Activated CD8-positive, alpha-beta memory T cell treated with anti-CD3 and anti-CD28 coated beads, Interleukin-2, amount 50 U/mL, for 1 hour (primary cell): ENCODE results near the gene CAPZB.

Source experiments
- DNase-seq: peaks from one replicate; pipeline ENCODE4 v3.0.0-alpha.2; 2020; ENCODE audit errors: extremely low read depth

Gene CAPZB

DNA sequence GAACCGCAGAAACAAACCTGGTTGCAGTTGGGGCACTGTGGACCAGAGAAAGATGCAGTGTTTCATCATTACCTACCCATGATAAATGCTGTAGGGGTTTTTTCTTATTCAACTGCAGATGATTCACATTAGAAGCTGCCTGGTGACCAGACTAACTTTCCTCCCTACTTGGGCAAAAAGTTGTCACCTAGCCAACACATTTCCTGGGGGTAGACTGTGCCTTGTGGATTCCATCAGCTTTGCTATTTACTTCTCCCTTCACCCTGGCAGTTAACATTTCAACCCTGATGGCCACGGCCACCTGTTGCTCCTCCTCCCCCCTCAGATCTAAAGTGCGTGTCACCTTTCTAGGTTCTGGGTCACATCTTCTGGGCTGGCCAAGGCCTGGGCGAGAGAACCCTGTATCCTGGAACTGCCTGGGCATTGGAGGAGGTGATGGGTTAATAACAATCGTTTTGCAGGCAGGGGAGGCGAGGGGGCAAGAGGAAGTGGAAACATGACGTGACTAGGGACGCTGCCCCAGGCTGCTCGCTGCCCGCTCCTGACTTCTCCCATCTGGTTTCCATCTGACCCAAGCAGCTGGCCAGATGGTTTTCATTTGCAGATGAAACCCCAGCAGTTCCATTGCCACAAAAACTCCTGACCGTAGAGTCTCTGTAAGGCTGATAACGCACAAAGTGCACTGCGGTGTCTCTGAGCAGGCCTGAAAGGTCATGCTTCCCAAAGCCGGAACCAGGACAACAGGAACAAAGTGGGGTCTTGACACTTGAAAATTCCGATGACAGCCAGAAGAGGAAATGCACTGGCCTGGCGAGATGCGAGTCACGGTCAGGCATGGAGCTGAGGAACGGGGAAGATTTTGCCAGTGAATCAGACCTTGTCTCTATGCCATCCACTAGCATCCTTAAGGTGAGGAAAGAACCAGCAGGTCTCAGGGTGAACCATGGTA lies 36.6 kb downstream of the CAPZB start:
- no peak for DNase-seq

DNA sequence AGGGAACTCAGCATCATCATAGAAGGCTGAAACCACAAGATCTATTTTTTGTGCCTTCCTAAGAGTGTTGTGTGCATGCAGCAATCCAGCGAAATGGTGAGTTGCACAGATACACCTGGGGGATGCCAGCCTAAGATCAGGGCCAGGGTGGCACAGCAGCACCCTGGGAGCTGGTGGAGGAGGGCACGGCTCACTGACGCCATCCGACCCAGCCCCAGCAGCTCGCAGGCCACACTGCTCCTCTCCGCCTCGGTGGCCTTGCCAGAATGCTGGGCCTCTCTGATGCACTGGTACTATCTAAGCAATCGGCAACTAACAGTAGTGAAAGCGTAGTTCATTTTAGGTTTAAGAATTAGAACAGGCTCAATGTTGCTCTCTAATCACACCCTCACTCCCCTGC lies 37.8 kb downstream of the CAPZB start:
- DNase-seq = no peak

DNA sequence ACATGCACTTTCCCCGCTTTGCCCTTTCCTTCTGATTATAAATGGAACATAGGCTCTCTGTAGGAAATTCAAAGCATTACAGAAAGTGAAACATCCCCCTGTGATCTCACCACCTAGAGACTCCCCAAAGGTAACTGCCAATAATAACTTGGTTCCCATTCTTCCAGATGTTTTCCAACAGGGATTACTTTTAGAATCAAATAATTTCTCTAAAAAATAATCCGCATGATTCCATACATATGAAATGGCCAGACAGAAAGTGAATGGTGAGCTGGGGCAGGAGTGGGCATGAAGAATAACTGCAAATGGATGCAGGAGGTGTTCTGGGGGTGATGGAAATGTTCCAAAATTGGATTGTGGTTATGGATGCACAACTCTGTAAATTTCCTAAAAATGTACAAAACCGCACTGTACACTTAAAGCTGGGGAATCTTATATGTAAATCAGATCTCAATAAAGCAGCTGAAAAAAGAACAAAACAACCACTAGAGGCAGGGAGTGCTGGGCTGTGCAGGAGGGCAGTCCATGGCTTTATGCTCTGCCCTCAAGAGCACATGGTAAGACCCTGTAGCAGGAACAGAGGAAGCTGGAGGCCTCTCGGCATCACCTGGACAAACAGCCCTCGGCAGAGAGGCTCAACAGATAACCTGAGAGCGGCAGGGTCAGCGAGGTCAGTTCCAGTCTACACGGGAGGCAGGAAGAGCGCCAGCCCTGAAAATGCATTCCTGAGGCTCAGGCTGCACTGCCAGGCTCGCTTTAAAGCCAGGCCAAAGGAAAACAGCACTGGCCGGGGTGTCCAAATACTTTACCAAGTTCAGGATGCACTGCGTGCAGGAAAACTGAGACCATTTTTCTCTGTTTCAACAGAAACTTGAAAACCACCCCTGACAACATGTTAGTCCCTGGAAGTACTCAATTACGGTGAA lies 39.7 kb downstream of the CAPZB start:
- DNase-seq = no peak

DNA sequence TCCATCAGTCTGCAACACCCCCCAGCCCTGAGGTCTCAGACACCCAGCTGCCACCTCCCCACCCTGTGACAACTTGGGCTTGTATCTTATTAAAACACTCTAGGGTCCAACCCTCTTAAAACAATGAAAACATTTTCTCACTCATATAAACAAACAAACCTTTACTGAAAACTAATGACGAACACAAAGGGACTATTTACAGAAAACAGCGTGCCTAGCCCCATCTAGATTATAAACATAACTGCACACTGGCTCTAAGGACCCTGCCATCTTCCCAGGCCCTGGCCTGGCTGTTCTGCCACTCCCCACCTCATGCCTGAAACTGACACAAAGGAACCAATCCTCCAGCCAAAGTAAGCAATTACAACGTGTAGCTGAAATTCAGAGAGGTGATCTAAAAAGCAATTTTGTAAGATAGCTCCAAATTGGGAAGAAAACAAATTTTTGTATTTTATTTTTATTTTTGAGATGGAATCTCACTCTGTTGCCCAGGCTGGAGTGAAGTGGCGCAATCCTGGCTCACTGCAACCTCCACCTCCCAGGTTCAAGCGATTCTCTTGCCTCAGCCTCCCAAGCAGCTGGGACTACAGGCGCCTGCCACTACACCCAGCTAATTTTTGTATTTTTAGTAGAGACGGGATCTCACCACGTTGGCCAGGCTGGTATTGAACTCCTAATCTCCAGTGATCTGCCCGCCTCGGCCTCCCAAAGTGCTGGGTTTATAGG lies 40.9 kb downstream of the CAPZB start:
- DNase-seq = no peak

DNA sequence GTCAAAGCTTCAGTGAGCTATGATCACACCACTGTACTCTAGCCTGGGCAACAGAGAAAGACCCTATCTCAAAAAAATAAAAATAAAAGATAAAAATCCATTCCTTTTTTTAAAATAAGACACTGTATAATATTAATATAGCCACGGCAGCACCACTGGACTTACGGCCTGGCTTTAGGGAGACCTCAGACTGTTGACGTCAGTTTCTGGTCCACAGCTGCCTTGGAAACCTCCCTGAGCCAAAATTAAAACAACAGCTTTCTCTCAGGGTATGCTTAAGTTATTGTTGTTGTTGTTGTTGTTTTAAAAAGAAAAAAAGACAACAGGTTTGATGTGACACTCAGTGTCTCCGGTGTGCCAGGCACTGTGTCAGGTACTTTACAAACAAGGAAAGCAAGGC lies 42.0 kb downstream of the CAPZB start:
- DNase-seq = no peak

DNA sequence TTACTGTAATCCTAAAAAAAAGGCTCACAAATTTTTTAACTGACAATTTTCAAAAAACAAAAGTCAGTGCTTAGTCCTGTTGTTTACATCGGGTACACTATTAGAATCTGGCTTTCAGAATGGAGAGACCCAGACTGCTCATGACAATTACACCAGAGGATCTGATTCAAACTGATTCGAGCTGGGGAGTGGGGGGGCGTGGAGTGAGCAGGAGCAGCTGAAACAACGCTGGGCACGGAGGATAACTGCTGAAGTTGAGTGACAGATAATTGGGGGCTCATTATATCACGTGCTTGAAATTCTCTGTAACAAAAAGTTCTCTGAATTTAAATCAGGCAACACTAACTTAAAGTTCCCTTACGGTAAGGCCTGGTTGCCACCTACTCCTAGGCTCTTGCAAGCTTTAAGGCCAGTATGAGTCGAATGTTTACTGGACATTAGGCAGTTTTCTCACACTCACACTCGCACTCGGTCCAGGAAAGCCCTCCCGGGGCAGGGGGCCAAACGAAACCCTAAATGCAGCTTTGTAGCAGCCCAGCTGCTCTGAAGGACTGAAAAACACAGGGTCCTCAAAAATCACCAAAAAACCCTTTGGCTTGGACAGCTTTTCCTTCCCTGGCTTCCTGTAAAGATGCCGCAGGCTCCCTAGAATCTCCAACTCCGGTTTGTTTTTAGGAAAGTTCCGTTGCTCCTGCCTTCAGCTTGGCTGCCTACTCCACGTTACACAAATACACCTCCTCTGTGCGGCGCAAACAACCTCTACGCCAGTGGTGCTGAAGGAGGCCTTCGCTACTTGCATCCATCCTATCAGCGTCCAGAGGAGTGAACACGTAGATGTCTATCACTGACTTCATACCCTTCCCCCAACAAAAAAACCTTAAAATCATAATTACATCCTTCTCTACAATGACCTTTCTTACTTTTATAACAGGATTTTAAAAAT lies 42.9 kb downstream of the CAPZB start:
- DNase-seq = no peak

DNA sequence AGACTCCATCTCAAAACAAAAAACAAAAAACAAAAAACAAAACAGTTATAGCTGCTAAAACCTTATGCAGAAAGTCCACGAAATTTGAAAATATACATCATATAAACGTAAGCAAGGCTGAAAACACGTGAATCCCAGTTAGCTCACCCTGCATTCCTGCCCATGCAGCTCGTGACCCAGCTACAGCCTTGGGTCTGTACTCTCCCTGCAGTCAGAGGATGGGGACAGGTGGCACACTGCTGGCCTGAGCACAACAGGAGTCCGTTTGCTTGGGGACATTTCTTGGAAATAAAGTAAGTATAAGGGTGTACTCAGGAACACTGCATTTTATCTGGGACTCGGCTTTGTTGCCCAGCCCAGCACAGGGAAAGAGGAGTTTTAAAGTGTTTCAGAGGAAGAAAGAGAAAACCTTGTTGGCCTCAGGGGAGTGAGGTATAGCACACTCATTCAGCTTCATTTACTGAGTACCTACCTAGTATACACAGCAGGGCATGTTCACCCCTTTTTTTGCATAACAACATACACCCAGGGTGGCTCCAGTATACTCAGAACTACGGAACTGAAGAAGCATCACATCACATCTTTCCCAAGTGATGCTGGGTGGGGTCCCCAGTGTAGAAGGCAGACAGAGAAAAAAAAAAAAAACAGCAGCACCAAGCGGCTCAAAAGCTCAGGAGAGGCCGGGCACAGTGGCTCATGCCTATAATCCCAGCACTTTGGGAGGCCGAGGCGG lies 44.1 kb downstream of the CAPZB start:
- no peak for DNase-seq

DNA sequence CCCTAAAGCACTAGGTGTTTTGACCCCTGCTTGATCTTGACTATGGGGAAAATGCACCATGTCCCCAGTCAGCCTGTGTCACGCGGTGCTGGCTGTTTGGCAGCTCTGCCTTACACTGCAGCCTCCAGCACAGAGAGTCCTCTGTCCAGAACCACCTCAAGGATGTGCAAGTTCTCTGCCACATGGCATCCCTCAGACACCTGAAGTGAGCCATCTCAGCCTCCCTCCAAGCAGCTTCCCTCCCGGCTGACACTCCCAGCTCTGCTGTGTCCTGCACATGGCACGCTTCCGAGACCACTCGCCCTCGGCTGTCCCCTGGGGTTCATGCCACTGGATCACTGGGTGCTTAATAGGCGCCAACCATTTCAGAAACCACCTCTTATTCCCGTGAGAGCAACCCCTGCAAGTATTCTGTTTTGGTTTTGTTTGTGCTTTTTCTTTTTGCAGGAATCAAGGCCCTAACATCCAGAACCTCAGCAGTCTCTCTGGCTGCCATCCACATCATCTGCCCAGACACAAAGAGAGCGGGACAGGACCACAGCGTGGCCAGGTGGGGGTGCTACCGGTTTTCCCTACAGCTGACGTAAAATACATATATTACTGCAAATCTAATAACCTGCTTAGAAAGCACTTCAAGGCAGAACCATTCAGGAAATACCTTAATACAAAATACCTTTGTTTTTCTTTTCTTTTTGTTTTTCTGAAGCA lies 45.7 kb downstream of the CAPZB start:
- no peak for DNase-seq

DNA sequence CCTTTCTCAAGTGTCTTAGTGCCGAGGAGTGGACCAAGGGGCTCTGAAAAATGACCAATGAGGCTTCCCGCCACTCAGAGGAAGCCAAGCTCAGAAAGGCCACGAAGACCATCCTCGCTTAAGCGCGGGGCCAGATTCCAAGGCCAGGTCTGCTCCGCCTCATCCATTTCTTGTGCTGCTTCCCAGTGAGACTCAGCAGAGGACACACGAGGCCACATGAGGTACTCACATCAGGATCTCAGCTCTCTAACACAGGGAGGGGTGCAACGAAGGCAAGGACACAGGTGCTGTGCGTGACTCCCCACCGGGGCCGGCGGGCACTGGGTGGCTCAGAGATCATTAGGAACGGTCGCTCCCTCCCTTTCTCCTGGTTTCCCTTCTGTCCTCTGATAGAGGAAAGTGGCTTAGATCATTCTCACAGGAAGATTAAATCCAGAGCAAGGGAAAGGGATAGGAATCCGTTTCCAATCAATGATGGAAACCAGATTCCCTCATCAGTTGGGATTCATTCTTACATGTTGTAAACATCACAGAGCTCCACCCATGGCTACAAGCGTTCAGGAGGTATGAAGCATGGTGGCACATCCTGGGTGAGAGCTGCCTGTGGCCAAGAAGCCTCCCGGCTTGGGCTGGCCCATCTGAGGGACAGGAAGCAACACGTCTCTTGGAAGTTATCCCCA lies 46.7 kb downstream of the CAPZB start:
- no peak for DNase-seq

DNA sequence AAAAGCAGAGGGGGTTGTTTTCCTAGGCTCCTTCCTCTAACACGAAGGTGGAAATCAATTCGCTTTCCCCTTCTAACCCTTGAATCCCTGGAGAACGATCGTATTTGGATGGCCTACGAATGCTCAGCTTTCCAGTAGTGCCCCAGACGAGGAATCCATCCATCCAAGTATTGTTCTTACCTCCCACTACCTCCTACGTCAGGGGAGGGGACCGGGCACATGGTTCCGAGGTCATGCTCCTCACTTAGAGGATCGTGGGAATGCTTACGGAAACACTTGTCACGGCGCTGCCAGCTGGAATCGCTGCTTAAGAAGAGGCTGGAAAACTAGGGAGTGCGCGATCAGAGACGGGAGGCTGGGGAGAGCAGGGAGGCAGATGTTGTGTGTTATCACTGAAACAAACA lies 47.4 kb downstream of the CAPZB start:
- no peak for DNase-seq

DNA sequence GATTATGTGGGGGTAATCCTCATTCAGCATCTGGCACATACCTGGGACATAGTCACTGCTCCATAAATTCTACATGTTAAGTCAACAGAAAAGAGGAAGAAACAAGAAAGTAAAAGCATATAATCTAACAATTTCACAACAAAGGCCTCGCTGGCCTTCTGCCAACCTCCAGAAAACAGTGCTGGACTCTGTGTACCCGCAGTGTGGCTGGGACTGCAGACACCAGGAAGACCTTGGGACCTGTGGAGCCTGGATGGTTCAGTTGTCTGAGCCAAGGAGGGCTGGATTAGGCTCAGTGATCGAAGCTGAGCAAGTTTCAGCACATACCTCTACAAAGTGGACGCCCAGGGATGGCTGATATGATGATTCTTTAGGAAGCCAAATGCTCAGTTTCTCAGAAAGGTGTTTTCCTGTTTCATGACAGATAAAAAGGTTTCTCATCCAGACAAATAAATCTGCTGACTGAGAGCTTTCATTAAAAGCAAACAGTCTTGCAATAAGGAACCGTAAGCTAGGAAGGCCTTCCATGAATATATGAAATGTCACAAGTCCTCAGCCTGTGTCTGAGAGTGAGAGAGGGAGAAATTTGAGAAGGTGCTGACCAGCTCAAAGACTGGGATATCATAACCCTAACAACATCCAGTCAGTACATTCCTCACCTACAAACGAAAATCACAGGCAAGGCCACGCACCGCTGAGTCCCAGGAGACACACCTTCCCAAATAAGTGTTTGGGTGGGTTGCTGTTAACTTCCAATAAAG lies 48.4 kb downstream of the CAPZB start:
- no peak for DNase-seq

DNA sequence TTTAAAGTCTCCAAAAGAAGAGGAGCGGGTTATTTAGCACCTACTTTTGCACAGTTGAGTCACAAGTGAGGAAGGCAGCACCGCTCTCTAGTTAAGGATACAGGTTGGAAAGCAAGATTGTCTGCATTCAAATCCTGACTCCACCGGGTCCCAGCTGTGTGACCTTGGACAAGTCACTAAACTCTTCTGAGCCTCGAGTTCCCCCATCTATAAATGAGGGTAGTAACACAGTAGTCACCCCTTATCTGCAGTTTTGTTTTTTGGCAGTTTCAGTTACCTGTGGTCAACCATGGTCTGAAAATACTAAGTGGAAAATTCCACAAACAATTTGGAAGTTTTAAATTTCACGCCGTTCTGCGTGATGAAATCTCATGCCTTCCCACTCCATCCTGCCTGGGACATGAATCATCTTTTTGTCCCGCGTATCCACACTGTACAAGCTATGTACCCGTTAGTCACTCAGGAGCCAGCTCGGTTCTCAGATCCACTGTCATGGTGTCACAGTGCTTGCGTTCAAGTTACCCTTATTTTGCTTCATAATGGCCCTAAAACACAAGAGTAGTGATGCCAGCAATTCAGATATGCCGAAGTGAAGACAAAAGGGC lies 49.4 kb downstream of the CAPZB start:
- no peak for DNase-seq

DNA sequence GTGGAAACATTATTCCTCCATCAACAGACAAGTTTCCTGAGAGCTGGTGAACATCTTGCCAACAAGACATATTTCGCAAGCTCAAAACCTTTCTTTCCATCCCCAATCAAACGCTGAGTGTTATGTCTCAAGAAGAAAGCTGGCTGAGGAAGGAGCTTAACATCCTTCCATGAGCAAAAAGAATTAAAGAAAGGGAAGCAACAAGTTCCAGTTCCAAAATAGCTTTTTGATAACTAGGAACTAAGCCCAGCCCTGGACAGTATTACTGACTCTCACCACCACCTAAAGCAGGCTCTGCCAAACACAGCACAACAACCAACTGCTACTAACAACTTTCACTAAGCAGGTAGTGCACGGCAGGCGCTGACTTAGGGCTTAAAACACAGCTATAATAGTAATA lies 50.2 kb downstream of the CAPZB start:
- no peak for DNase-seq

DNA sequence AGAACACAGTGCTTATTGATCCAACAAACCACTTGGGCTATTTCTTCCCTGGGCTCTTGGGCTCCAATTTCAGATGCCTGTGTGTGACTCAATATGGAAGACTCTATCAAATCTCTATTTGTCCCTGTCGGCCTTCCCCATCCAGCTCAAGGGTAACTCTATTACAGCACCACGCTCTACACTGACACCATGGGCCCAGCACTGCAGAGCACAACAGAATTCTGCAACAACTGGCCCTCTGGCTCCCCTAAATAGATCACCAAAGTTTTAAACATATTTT lies 51.7 kb downstream of the CAPZB start:
- no peak for DNase-seq

DNA sequence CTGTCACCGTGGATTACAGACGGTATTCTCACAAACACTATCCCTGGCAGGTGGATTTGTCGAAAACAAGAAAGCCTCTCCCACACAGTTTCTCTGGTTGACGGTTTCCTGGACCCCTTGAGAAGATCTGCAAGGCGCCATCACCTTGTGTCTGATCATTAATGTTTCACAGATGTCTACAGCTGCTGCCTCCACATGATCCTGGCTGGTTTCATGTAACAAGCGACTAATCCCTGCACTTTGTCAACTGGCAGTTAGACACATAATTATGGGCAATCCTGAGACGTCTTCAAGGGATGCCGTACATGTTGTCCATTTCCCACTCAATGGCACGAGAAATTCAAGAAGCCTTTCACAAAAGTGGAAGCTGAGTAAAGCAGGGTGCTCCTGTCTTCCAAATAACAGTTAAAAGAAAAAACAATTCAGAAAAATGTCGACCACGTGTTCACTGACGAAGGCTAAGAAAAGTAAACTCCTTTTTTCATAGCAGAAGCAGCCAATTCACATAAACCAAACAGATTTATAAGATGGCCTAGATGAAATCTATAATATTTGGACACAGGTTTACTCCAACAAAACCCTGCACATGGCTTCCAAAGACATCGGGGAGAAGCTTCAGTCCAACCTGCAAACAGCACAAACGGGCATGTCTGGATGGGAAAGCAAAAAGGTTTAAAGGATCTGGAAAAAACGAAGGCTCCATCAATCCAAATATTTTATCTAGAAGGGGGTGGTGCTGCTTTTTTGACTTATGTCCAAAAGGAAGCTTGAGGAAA lies 52.2 kb downstream of the CAPZB start:
- no peak for DNase-seq

DNA sequence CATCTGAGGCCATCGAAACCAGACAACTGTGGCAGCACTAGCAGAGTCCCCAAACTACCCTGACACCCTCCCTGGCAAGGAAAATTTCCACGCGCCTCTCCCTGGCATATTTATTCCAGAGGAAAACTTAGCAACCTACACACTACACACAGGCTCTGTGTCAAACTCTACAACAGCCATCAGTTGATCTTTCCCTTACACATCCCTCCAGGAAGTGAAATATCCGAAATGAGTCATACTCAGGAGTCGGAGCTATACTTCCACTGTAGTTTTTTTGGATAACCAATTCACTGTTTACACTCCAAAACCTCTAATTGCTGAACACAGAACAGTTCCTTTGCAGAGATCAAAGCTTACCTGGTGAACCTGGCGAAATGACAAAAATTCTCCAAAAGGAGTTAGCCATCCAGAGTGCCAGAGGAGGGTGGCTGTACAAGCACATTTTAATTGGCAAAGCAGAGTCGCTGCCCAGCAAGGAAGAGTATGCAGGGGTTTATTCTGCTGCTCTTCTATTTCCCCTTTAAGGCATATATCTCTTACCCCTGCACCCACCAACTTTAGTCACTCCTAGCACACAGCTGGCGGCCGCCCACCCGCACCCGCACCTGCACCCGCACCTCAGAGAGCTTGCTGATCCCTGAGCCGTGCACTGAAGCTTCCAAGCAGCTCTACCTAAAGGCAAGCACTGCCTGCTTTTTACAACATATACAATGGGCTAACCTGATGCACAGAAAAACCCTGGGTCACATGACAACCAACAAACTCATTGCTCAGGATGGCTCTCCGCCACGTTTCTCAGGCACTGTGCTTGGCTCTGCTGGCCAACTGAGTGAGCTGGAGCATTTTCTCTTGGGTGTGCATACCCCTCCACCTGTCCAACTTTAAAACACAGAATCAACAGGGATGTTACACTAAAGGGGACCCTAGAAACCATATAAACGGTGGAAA lies 54.9 kb downstream of the CAPZB start:
- no peak for DNase-seq
